Ureter (tissue), 1 donor: ENCODE data around the gene ZNF747. TPM values are rescaled to one million over a fixed set of nuclear protein-coding genes. Genes with fewer than 3 reads are reported as not detected.
A peak's percentile ranks its signal among the peaks of the same experiment; 100 is the strongest.
"Not testable (repeated sequence)": the region's sequence is repeated elsewhere in the genome, so short reads cannot be mapped to it uniquely, and the experiment has no call there.

Experiments used
- DNase-seq: peaks from one replicate; pipeline ENCODE4 v3.0.0-alpha.2; 2020; ENCODE audit warnings: low spot score
- total RNA-seq: library from RNA; stranded (reverse); gene quantifications from one replicate; pipeline ENCODE4 v1.2.4, GENCODE V29; 2023
- donor health status: DM: yes; HTN: yes; CAD: no.

Gene ZNF747
- total RNA-seq, 1 donor from 2014 or later: 10.4 TPM

DNA sequence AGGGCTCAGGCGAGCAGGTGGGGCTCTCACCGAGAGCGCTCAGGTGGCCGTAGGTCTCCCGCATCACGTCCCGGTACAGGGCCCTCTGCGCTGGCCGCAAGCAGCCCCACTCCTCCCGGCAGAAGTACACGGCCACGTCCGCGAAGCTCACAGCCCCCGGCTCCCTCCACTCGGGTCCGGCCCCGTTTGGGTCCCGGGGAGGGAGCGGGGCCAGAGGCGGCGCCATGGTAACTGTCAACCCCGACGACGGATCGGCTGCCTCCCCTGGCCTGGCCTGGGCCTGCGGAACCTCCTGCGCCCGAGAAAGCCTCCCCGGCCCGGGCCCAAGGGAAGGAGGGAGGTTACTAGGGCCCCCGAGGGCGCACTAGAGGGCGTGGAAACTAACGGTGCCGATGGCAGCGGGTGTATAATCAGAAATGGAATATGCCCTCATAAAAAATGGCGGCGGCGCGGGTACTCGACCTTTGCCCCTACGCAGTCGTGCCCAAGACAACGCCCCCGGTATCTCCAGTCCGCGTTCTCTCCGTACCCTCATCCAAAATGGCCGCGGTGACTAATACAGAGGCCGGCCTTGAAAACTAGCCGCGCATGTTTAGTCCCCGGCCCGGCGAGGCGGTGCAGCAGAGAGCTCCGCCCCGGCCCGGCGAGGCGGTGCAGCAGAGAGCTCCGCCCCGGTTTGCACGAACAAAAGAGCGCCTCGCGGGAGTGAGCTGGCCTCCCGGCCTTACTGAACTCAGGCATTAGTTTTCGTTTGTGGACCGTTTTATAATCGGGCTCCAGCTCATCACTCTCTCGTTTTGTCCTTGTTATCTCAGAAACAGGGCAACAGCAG lies 23.5 kb upstream of the ZNF747 start, which contains the start of gene ZNF764:
TSS of gene ZNF764 (minus strand) at position 418 of the 832 bp plus-strand sequence. CDS start at position 226, 192 bp downstream.
- DNase-seq: peak; percentile 98

DNA sequence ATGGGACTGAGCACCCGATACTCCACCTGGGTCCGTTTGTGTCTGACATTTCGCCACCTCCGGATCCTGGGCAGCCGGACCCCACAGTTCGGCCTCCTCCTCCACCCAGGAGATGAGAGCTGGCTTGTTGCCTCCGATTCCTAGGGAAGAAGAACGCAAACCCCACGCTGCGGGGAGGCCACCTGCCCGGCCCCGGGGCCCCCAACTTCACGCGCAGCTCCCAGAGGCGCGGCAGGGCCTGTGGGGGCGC lies 23.0 kb upstream of the ZNF747 start:
- no peak for DNase-seq

DNA sequence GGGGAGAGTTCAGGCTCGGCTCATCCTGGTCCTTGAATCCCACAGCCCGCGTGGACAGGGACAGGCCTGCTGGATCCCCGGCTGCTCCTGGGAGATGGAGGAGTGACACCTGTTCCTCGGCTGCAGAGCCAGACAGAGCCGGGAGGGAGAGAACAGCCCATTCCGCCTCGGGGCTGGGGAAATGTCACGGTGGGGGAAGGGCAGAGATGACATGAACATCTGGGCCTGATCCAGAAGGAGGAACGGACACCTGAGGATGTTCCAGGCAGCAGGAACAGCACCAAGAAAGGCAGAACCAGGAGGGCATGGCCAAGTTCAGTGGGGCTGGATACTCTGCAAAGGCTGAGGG lies 21.4 kb upstream of the ZNF747 start:
- DNase-seq: no peak

DNA sequence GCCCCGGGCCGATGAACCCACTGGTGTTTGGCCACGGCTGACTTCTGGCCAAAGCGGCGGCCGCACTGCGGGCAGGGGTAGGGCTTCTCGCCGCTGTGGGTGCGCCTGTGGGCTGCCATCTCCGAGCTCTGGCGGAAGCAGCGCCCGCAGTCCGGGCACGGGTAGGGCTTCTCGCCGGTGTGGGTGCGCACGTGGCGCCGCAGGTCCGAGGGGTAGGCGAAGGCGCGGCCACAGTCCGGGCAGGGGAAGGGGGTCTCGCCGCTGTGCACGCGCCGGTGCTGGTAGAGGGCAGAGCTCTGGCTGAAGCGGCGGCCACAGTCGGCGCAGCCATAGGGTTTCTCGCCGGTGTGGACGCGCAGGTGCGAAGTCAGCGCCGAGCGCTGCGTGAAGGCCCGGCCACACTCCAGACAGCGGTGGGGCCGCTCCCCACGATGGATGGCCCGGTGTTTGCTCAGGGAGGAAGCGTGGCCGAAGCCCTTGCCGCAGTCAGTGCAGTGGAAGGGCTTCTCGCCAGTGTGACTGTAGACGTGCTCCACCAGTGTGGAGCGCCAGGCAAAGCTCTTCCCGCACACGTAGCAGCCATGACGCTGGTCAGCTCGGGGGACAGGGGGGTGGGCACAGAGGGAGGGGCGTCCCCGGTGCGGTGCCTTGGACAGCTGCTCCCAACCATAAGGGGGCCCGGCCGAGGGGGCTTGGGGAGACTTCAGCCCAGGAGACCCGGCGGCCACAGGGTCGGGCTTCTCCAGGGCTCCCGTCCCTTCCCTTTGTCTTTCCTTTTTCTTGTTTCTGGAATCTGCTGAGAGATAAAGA lies 20.9 kb upstream of the ZNF747 start:
- DNase-seq: no peak

DNA sequence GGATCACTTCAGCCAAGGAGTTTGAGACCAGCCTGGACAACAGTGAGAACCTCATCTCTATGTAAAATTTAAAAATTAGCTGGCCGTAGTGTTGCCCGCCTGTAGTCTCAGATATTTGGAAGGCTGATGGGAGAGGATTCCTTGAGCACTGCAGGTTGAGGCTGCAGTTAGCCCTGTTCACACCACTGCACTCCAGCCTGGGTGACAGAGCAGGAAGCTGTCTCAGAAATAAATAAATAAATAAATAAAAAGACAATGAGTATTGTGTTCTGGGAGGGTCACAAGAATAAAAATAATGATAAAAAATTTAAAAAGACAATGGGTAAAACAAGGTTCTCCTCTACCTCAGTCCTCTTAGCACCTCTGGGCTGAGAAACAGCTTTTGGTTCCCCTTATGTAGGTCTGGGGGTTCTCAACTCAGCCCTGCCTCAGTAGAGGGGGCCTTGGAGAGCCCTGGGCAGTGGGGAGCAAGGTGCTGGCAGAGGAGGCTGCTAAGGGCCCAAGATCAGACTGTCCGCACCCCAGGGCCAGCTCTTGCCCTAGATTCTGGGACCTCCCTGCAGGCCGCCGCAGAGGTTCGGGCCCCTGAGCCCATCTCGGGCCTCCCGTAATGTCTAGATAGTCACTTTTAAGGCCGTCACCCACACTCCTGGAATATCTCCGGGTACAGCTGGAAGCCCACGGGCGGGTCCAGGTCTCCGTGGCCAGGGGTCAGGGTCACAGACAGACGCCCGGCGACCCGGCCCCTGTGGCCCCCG lies 20.1 kb upstream of the ZNF747 start:
- DNase-seq: no peak

DNA sequence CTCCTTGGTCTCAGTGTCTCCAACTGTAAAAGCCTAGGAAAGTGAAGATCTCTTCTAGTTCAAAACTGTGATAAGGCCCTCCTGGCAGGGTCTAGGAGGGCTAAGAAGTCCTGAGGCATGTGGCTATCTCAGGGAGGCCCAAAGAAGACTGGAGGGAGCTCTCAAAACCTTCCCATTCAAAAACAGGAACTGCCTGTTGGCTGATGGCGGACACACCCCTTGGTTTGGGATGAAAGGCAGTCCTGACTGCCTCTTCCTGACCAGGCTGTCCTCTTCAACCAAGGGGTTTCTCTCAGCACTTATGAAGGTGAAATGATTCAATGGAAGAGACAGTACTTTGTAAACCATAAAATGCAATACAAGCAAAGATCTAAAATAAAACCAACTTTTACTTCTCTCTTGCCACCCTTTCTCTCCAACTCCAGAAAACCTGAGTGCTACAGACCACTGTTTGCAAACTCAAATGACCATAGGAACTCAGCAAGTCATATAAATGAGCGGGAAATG lies 18.8 kb upstream of the ZNF747 start:
- no peak for DNase-seq

DNA sequence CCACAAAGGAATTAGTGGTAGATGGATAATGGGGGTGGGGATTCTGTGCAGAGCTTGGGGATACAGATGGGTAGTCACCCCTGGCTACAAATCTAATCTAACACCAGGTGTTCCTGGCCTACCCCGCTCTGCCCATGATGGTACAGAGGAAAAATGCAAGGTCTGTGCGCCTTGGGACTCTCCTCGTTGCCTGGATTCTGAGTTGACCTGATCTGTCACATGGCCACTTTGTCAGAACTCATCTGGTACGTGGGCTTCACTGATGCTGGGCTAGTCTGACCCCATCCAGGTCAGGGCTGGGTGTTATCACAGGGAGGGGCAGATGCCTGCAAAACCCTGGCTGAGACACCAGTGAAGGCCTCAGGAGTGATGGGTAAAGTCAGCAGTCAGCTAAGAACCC lies 18.3 kb upstream of the ZNF747 start:
- no peak for DNase-seq

DNA sequence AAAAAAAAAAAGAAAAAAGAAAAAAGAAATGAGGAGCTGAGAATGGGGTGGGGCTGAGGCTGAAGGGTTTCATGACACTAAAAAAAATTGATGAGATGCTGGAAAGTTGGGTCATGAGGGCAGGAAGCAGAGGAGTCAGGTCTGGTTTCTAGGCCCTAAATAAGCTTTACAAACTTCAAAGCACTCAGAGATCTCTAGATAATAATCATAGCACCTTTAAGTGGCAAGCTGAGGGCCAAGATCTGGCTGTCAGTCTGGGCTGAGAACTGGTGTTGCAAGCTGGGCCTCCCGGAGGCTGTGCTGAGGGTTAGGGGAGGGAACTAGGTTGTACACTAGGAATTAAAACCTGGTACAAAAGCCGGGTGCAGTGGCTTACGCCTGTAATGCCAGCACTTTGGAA lies 17.1 kb upstream of the ZNF747 start:
- DNase-seq: no peak

DNA sequence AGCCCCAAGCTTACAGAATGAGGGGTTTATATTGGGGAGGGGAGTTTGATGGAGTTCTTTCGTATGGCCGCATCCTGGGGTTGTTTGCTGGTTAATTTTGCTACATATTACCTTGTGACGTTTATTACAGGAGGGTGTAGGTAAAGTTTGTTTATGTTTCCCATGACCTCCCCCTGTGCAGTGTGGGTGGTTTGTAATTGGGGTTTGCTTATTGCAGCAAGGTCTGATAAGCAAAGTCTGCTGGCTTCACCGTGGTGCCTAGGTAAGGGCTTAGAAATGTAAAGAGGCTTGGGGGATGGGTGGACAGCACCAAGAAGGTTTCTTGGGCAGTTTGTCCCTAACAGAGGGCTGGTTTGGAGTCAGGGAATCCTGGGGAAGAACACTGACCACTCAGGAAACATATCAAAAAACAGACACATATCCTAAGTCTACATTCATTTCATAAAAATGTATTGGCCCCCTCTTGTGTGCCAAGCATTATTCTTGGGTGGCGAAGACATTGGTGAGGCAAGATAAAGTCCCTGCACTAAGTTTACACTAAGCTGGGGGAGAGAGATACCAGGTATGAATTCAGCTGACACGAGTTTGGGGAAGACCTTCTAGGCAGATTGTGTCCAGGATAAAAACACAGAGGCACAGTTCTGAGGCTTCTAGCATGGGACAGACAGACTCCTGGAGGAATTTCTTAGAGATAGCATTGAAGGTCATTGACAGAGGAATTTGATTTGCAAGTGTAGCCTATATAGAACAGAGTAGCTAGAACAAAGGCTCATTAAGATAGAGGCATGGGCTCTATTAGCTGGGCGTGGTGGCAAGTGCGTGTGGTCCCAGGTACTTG lies 14.0 kb upstream of the ZNF747 start:
- DNase-seq: no peak

DNA sequence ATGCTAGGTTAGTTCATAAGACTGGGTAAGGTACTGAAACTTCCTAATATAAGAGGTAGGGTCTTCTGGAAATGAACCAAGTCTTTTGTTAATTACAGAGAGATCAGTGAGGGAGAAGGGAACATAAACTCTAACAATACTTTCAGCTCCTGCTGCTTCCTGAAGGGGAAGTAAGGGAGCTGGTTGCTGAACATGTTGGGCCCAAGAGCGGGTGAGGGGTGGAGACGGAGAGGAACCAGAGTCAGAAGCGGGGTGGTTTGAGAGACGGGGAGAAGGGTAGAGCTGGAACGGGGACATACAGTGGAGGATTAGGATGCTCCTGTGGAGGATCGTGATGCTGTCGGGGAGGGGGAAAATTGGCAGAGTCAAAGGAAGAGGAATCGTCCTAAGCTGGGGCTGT lies 11.5 kb upstream of the ZNF747 start:
- DNase-seq: no peak

DNA sequence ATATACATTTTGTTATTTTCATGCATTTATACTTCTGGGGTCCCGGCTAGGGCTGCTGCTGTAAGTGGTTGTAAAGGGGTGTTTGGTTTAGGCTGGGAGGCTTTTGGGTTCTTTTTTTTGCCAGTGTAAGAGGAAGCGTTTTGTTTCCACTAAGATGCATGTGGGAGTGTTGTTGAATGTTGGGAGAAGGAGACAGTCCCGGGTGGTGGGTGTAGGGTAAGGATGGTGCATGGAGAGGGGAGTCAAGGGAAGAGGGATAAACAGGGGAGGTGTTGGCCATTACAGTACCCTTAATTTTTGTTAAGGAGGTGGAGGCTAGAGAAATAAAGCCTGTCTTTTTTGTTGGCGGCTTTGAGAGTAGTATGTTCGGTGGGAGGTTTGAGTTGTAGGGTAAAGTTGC lies 8.4 kb upstream of the ZNF747 start:
- no peak for DNase-seq

DNA sequence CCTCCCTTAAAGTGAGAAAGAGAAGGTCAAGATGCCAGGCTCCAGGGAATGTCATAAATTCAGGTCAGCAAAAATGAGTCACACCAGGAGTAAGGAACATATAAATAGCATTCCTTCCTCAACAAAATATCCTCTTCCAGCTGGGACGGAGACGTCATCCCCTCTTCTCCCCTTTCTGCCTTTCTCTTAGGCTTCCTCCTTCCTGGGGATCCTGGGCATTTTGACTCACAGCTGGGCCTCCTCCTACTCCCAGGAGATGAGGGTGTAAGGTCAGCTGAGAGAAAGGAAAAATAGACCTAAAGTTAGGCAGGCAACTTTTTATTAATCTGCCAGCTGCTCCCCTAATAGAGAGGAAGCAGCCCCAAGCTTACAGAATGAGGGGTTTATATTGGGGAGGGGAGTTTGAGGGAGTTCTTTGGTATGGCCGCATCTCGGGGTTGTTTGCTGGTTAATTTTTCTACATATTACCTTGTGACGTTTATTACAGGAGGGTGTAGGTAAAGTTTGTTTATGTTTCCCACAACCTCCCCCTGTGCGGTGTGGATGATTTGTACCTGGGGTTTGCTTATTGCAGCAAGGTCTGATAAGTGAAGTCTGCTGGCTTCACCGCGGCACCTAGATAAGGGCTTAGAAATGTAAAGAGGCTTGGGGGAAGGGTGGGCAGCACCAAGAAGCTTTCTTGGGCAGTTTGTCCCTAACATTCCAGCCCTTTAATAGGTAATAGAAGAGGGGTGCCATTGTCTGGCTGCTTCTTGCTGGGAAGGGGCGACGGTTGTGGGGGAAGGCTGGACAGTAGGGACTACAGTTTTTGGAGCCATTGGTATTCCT lies 7.1 kb upstream of the ZNF747 start:
- no peak for DNase-seq

DNA sequence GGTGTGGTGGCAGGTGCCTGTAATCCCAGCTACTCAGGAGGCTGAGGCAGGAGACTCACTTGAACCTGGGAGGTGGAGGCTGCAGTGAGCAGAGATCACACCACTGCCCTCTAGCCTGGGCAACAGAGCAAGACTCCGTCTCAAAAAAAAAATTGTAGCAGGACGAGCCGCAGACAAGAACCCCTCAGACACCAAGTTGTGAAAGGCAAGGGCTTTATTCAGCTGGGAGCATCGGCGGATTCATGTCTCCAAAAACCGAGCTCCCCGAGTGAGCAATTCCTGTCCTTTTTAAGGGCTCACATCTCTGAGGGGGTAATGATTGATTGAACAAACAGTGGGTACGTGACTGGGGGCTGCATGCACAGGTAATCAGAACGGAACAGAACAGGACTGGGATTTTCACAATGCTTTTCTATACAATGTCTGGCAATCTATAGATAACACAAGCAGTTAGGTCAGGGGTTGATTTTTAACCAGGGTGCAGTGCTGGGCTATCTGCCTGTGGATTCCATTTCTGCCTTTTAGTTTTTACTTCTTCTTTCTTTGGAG lies 6.3 kb upstream of the ZNF747 start:
- DNase-seq: not testable (repeated sequence)

DNA sequence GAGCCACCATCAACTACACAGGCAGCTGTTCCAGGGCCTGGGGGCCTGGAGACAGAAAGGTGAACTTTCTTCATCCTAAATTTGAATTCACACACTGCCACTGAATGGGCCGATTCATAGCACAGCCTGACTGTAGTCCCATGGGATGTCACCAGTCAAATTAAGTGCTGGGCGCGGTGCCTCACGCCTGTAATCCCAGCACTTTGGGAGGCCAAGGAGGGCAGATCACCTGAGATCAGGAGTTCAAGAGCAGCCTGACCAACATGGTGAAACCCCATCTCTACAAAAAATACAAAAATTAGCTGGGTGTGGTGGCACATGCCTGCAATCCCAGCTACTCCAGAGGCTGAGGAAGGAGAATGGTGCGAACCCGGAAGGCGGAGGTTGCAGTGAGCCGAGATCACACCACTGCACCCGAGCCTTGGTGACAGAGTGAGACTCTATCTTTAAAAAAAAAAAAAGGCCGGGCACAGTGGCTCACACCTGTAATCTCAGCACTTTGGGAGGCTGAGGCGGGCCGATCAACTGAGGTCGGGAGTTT lies 5.4 kb upstream of the ZNF747 start:
- DNase-seq: not testable (repeated sequence)

DNA sequence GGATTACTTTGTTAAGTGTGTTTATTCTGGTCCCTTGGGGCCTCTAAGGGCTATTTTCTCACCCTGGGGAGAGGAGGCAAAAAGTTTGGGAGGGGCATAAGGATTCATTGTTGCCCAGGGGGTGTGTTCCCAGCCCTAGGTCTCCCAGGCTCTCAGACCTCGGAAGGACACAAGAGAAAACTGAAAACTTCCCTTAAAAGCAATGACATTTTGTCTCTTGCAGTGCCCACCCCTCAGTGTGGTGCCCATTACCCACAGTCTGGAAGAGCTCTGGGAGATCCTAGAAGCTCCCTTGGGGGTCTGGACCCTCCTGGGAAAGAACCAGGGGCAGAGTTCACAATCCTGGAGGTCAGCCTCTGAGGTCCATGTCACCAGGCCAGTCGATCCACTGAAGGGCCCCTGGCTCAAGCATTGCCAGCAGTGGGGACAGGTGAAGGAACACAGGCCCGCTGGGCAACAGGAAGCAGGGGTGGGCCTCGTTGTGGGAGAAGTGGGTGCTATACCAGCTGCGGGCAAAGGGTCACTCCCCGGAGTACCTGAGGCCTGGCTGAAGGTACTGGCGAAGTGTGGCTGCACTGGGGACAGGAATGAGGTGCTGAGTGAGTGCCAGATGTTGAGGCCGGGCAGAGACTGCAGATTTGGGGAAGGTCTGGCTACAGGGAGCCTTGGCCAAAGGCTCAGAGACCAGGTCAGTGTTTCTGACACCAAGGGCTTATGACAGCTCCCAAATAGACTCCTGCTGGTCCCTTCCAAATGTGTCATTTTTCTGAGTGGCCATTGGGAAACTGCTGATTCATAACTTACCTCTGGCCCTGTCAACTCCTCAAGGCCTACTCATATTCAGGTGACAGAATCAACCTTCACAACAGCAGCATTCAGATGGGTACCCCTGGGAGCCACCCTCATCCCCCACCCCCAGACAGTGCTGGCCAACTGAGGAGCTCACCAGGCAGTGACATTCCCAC lies 4.6 kb upstream of the ZNF747 start:
- DNase-seq: no peak

DNA sequence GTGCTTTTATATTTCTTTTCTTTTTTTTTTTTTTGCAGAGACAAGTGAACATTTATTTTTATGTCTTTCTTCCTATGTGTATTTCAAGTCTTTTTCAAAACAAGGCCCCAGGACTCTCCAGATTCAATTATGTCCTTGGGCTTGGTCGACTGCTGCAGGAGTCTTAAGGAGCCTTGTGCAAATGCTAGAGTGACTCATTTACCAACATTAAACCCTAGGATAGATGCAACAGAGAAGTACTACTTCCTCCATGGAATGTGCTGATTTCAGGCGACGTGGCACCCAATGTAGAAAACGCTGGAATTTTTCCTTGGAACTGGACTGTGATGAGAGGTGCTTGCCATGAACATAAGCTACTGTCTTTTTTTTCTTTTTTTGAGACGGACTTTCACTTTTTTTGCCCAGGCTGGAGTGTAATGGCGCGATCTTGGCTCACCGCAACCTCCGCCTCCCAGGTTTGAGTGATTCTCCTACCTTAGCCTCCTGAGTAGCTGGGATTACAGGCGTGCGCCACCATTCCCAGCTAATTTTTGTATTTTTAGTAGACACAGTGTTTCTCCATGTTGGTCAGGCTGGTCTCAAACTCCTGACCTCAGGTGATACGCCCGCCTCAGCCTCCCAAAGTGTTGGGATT lies 1.9 kb upstream of the ZNF747 start:
- not testable (repeated sequence) for DNase-seq

DNA sequence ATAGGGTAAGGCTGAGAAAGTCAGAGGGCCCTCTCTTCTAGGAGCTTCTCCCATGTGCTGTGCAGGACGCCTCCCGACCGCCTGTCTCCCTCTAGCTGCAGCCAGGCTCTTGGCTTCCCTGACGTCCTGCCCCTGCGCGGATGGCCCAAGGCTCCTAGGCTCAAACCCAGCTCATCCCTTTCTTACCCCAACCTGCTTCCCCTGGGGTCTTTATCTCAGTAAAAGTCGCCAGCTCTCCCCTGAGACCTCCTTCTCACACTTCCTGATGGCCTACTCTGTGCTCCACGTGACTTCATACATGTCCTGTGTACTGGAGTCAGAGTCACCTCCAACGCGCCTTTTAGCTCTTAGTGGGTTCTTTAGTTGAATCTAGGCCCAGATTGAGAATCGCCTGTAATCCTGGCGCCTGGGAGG lies 1.1 kb upstream of the ZNF747 start:
- peak; percentile 76 for DNase-seq

DNA sequence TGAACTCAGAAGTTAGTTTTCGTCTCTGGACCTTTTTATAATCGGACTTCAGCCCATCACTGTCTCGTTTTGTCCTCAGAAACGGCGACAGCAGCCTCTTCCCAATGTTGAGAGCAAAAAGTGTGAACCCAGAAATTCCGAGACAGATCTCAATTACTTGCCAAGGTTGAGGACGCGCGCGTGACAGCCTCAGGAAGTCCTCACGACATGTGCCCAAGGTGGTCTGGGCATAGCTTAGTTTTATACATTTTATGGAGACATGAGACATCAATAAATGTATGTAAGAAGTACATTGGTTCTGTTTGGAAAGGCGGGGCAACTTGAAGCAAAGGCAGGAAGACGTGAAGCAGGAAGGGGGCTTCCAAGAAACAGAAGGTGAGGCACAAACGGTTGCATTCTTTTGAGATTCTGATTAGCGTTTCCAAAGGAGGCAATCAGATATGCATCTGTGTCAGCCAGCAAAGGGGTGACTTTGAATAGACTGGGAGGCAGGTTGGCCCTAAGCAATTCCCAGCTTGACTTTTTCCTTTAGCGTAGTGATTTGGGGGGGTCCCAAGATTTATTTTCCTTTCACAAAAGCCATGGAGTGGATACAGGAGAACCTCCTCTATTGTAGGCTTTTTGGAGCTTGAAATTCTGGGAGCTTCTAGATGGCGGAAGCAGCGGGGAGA lies 583 bp upstream of the ZNF747 start:
- no peak for DNase-seq
